HEK293 (cell line): ENCODE results near the gene EXOC3L2.
A peak's percentile ranks its signal among the peaks of the same experiment; 100 is the strongest.

Source experiments
- KLF10 ChIP-seq: fragments of 450-650 bp; IDR thresholded peaks from 2 replicates; pipeline ENCODE4 v1.5.1; 2018; ENCODE audit warnings: missing biosample characterization, mild to moderate bottlenecking, missing genetic modification characterization
- ZEB2 ChIP-seq: fragments of 450-650 bp; formaldehyde crosslinking; IDR thresholded peaks from 2 replicates; pipeline ENCODE4 v1.5.1; 2016; ENCODE audit warnings: missing biosample characterization, missing genetic modification characterization
- ZNF416 ChIP-seq: fragments of 450-650 bp; formaldehyde crosslinking; IDR thresholded peaks from 2 replicates; pipeline ENCODE4 v1.5.1; 2016; ENCODE audit warnings: missing biosample characterization, missing genetic modification characterization
- ZNF549 ChIP-seq: fragments of 450-650 bp; IDR thresholded peaks from 2 replicates; pipeline ENCODE4 v1.5.1; 2018; ENCODE audit warnings: missing biosample characterization, missing genetic modification characterization, mild to moderate bottlenecking, inconsistent platforms, moderate library complexity
- ZNF660 ChIP-seq: fragments of 450-650 bp; IDR thresholded peaks from 2 replicates; pipeline ENCODE4 v1.5.1; 2018; ENCODE audit warnings: missing biosample characterization, mild to moderate bottlenecking, missing genetic modification characterization
- ZNF677 ChIP-seq: fragments of 450-650 bp; IDR thresholded peaks from 2 replicates; pipeline ENCODE4 v1.5.0; 2018; ENCODE audit warnings: missing biosample characterization, mild to moderate bottlenecking, missing genetic modification characterization, moderate library complexity
- TF ChIP-seq, protein P1 (sequence below): fragments of 450-650 bp; formaldehyde crosslinking; IDR thresholded peaks from 2 replicates; pipeline ENCODE4 v1.5.1; 2016; ENCODE audit warnings: missing biosample characterization, missing genetic modification characterization
- TF ChIP-seq, protein P2 (sequence below): IDR thresholded peaks from 2 replicates; pipeline ENCODE4 v1.6.1; 2011; ENCODE audit warnings: mild to moderate bottlenecking, low read depth, low read length, borderline replicate concordance

DNA sequence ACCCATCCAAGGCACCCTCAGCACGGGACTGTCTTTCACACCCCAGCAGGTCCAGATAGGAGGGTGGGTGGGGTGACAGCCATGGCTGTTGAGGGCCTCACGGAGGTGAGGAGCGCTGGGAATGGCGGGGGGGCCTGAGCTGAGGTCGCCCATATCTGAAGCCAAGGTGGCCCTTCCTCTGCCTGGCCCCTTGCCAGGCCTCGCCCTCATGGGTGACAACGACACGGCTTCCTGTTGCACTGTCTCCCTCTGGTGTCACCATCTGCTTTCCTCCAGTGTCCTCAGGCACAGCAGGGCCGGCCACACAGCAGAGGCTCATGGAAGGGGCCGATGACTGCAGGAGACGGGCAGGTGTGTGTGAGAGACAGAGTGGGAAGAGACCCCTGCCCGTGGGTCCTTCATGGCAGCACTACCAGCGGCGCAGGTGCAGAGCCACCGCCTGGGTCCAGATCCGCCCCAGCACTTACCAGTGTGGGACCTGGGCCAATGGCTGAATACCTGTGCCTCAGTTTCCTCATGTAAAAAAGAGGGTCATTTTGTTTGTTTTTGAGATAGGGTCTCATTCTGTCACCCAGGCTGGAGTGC, 76.3 kb downstream of the EXOC3L2 start:
- no peak for TF ChIP-seq KLF10 (tag by site-specific recombination)
- no peak for TF ChIP-seq ZNF677 (tag by site-specific recombination)
- TF ChIP-seq ZNF549 (tag by site-specific recombination), result no peak
- TF ChIP-seq ZNF416, result no peak
- TF ChIP-seq, protein P1, sequence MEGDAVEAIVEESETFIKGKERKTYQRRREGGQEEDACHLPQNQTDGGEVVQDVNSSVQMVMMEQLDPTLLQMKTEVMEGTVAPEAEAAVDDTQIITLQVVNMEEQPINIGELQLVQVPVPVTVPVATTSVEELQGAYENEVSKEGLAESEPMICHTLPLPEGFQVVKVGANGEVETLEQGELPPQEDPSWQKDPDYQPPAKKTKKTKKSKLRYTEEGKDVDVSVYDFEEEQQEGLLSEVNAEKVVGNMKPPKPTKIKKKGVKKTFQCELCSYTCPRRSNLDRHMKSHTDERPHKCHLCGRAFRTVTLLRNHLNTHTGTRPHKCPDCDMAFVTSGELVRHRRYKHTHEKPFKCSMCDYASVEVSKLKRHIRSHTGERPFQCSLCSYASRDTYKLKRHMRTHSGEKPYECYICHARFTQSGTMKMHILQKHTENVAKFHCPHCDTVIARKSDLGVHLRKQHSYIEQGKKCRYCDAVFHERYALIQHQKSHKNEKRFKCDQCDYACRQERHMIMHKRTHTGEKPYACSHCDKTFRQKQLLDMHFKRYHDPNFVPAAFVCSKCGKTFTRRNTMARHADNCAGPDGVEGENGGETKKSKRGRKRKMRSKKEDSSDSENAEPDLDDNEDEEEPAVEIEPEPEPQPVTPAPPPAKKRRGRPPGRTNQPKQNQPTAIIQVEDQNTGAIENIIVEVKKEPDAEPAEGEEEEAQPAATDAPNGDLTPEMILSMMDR (tag by site-specific recombination), result 0 out of 2 replicates have a peak, but pooled peaks have one; percentile 19
- no peak for TF ChIP-seq ZNF660 (tag by site-specific recombination)
- TF ChIP-seq, protein P2, sequence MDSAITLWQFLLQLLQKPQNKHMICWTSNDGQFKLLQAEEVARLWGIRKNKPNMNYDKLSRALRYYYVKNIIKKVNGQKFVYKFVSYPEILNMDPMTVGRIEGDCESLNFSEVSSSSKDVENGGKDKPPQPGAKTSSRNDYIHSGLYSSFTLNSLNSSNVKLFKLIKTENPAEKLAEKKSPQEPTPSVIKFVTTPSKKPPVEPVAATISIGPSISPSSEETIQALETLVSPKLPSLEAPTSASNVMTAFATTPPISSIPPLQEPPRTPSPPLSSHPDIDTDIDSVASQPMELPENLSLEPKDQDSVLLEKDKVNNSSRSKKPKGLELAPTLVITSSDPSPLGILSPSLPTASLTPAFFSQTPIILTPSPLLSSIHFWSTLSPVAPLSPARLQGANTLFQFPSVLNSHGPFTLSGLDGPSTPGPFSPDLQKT, result no peak
- TF ChIP-seq ZEB2 (tag by site-specific recombination), result no peak
